A673 (cell line): Measurements from ENCODE around the gene ROCK1. TPM values are rescaled to one million over a fixed set of nuclear protein-coding genes. Genes with fewer than 3 reads are reported as not detected.

ENCODE experiments used
- BruUV-seq: library from RNA; stranded (reverse); fragments of 400-500 nt; replicated peaks from 2 replicates; lab custom pipeline; 2021; lab: Mats Ljungman, UMichigan
- CTCF ChIA-PET: fragments of 300-600 bp; sonication (Branson Sonifier 250); formaldehyde crosslinking; loops from one replicate; lab custom pipeline; 2022; ENCODE audit warnings: antibody characterized with exemption; lab: Charles Lee
- POLR2A ChIA-PET: fragments of 300-600 bp; sonication (Branson Sonifier 250); formaldehyde crosslinking; loops from one replicate; lab custom pipeline; 2022; ENCODE audit warnings: antibody characterized with exemption; ENCODE audit not compliant: low non-redundant PET; lab: Charles Lee
- DNase-seq: peaks from one replicate; pipeline ENCODE4 v3.0.0-alpha.2; 2015; ENCODE audit warnings: low spot score
- H3K27ac ChIP-seq: fragments of 200-600 bp; sonication (generic); 2 replicates; pipeline ENCODE4 v1.5.1; 2016; ENCODE audit warnings: mixed run types, low read depth, mild to moderate bottlenecking, mixed read lengths, antibody characterized with exemption, low read length; ENCODE audit not compliant: poor library complexity, severe bottlenecking
- H3K27me3 ChIP-seq: fragments of 200-600 bp; sonication (generic); replicated peaks from 2 replicates; pipeline ENCODE4 v1.6.1; 2017; ENCODE audit warnings: mixed run types, low read depth, mild to moderate bottlenecking, mixed read lengths, antibody characterized with exemption, low read length; ENCODE audit not compliant: insufficient read depth, poor library complexity
- H3K36me3 ChIP-seq: fragments of 200-600 bp; sonication (generic); 2 replicates; pipeline ENCODE4 v1.6.1; 2016; ENCODE audit warnings: mixed run types, mild to moderate bottlenecking, mixed read lengths, antibody characterized with exemption, low read length; ENCODE audit not compliant: insufficient read depth, poor library complexity, severe bottlenecking
- H3K4me1 ChIP-seq: fragments of 200-600 bp; sonication (generic); 2 replicates; pipeline ENCODE4 v1.6.1; 2017; ENCODE audit warnings: mixed run types, mild to moderate bottlenecking, mixed read lengths, antibody characterized with exemption, low read length; ENCODE audit not compliant: insufficient read depth, poor library complexity, severe bottlenecking
- H3K4me3 ChIP-seq: fragments of 200-600 bp; sonication (generic); 2 replicates; pipeline ENCODE4 v1.5.1; 2016; ENCODE audit warnings: low read depth, mixed run types, mild to moderate bottlenecking, mixed read lengths, low read length; ENCODE audit not compliant: poor library complexity, severe bottlenecking
- H3K9me3 ChIP-seq: fragments of 200-600 bp; sonication (generic); 2 replicates; pipeline ENCODE4 v1.6.1; 2016; ENCODE audit warnings: mixed run types, low read depth, mild to moderate bottlenecking, mixed read lengths, antibody characterized with exemption, low read length; ENCODE audit not compliant: poor library complexity, severe bottlenecking
- EZH2 ChIP-seq: fragments of 200-600 bp; sonication (generic); IDR thresholded peaks from 2 replicates; pipeline ENCODE4 v1.6.1; 2017; ENCODE audit warnings: borderline replicate concordance, low read depth, mild to moderate bottlenecking, mixed read lengths, antibody characterized with exemption, low read length; ENCODE audit not compliant: poor library complexity, severe bottlenecking
- intact Hi-C: fragments of 100-400 bp; cut with micrococcal nuclease; formaldehyde crosslinking; loops from one replicate; pipeline ENCODE4 v1.10.0; 2022; ENCODE audit not compliant: unreplicated experiment
- total RNA-seq: library from RNA; stranded (reverse); gene quantifications from 2 replicates; pipeline ENCODE4 v1.2.3, GENCODE V29; 2021
- TF ChIP-seq, protein P1 (sequence below): fragments of 300-800, 200-600 bp; sonication (generic); conservative IDR thresholded peaks from 2 replicates; pipeline ENCODE4 v1.5.1; 2017; ENCODE audit warnings: low read depth, mild to moderate bottlenecking, antibody characterized with exemption, low read length, moderate library complexity, mixed read lengths

Gene ROCK1
- total RNA-seq, 1 experiment from 2014 or later: 34.9 TPM

DNA sequence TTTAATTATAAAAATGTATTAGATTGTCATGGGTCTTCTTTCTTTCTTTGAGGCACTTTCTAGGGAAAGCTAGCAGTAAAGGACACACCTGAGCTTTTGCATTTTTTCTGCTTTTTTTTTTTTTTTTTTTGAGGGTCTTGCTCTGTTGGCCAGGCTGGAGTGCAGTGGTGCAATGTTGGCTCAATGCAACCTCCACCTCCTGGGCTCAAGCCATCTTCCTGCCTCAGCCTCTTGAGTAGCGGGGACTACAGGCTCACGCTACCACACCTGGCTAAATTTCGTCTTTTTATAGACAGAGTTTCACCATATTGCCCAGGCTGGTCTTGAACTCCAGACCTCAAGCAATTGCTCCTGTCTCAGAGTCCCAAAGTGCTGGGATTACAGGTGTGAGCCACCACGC is 40.5 kb downstream of the ROCK1 start:
- no peak overlapping the region for H3K27ac ChIP-seq
- no peaks in the 10 kb centered on the region for H3K9me3 ChIP-seq
- H3K4me1 ChIP-seq: peaks cover 5% of the 10 kb centered on the region
- DNase-seq: no peak
- H3K4me3 ChIP-seq: no peak overlapping the region
- ChIA-PET CTCF (no interaction called here), POLR2A (no interaction called here)
- no peaks in the 10 kb centered on the region for H3K27me3 ChIP-seq
- BruUV-seq: no TSS peak
- no peaks in the 10 kb centered on the region for H3K36me3 ChIP-seq
- no peak for TF ChIP-seq EZH2
- TF ChIP-seq, protein P1, sequence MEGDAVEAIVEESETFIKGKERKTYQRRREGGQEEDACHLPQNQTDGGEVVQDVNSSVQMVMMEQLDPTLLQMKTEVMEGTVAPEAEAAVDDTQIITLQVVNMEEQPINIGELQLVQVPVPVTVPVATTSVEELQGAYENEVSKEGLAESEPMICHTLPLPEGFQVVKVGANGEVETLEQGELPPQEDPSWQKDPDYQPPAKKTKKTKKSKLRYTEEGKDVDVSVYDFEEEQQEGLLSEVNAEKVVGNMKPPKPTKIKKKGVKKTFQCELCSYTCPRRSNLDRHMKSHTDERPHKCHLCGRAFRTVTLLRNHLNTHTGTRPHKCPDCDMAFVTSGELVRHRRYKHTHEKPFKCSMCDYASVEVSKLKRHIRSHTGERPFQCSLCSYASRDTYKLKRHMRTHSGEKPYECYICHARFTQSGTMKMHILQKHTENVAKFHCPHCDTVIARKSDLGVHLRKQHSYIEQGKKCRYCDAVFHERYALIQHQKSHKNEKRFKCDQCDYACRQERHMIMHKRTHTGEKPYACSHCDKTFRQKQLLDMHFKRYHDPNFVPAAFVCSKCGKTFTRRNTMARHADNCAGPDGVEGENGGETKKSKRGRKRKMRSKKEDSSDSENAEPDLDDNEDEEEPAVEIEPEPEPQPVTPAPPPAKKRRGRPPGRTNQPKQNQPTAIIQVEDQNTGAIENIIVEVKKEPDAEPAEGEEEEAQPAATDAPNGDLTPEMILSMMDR: no peak
- intact Hi-C loops: no loop called here

DNA sequence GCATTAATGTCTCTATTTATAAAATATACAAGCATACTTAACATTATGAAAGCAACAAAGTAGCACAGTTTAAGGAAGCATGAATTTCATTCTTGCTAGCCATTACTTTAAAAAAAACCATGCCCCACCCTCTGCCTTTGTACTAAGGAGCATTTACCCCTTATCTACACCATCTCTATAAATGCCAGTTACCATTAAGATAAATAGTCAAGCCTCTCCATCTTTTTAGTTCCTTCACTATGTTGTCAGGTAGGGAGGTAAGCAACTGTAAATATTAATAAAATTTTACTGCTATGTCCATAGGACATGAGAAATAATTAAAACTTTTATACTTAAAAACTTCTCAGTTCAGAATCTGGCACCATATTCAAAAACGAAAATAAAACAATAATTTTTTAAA is 42.1 kb downstream of the ROCK1 start:
- ChIA-PET POLR2A (no interaction called here), CTCF (no interaction called here)
- no peak overlapping the region for H3K4me3 ChIP-seq
- H3K27ac ChIP-seq: no peak overlapping the region
- no TSS peak for BruUV-seq
- H3K36me3 ChIP-seq: no peaks in the 10 kb centered on the region
- no peak for DNase-seq
- intact Hi-C loops: no loop called here
- no peaks in the 10 kb centered on the region for H3K27me3 ChIP-seq
- no peaks in the 10 kb centered on the region for H3K4me1 ChIP-seq
- TF ChIP-seq EZH2: no peak
- TF ChIP-seq, protein P1: no peak
- no peaks in the 10 kb centered on the region for H3K9me3 ChIP-seq

DNA sequence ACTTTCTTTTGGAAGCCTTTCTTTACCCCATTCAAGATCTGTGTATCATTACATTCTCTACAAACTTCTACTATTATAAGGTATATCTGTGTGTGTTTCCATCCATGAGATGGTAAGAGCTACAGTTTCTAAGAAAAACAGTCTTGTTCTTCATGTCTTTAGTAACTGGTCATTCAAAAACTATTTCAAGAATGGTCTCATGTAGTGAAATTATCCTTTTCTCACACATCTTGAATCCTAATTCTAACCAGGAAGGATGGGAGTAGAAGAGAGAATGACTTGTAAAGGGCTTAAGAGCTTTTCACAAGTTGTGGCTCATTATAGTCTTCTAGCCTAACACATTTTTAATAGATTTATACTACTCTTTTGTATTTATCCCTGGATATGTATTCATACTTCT is 47.3 kb downstream of the ROCK1 start:
- Histone ChIP-seq H3K4me1 (no peaks in the 10 kb centered on the region), H3K36me3 (no peaks in the 10 kb centered on the region), H3K4me3 (no peak overlapping the region), H3K27ac (no peak overlapping the region), H3K9me3 (no peaks in the 10 kb centered on the region), H3K27me3 (no peaks in the 10 kb centered on the region)
- no peak for TF ChIP-seq EZH2
- TF ChIP-seq, protein P1: no peak
- ChIA-PET POLR2A (no interaction called here), CTCF (no interaction called here)
- no peak for DNase-seq
- BruUV-seq: no TSS peak
- intact Hi-C loops: no loop called here
